ENCODE measurements around the gene FBXO24.

GRCh38 chr7:100620239-100620638, 34.1 kb downstream of the FBXO24 start:
- TF ChIP-seq CTCF (IDR thresholded peaks at IDR 0.05), result no peak
- no peak for TF ChIP-seq POLR2A (IDR thresholded peaks at IDR 0.05)
